NCI-H1105 treated with DMSO at 0.1 percent for 48 hours (cell line): ENCODE data around the gene BET1.

Source experiments
- DNase-seq: peaks from one replicate; lab custom pipeline; 2025; lab: John Stamatoyannopoulos, UW

The BET1 gene

GRCh38 chr7:94011714-94012353, 7.7 kb upstream of the BET1 start:
- no peak for DNase-seq

- DNase-seq = no peak
These were observed 4.4 kb upstream of the BET1 start for GRCh38 chr7:94008537-94008936.

GRCh38 chr7:94005753-94006152, 1.6 kb upstream of the BET1 start:
- DNase-seq = no peak

- DNase-seq = peak; percentile 26
These were observed 620 bp downstream of the BET1 start for GRCh38 chr7:94003446-94004023.

GRCh38 chr7:94001396-94001795, 2.8 kb downstream of the BET1 start:
- DNase-seq = no peak

GRCh38 chr7:93997868-93998267, 6.3 kb downstream of the BET1 start:
- DNase-seq = no peak

- no peak for DNase-seq
These were observed 11.6 kb downstream of the BET1 start for GRCh38 chr7:93992421-93993110.

GRCh38 chr7:93987297-93987696, 16.9 kb downstream of the BET1 start:
- DNase-seq = no peak

GRCh38 chr7:93985101-93985500, 19.1 kb downstream of the BET1 start:
- no peak for DNase-seq

- no peak for DNase-seq
These were observed 20.1 kb downstream of the BET1 start for GRCh38 chr7:93984024-93984423.

GRCh38 chr7:93981480-93981874, 22.7 kb downstream of the BET1 start:
- DNase-seq = no peak

- DNase-seq = no peak
These were observed 23.2 kb downstream of the BET1 start for GRCh38 chr7:93980744-93981479.

- DNase-seq = no peak
These were observed 26.8 kb downstream of the BET1 start for GRCh38 chr7:93977211-93977950.

- DNase-seq = no peak
These were observed 31.0 kb downstream of the BET1 start for GRCh38 chr7:93973134-93973533.

GRCh38 chr7:93972029-93972725, 32.0 kb downstream of the BET1 start:
- no peak for DNase-seq

GRCh38 chr7:93968911-93969620, 35.1 kb downstream of the BET1 start:
- DNase-seq = no peak

- no peak for DNase-seq
These were observed 39.3 kb downstream of the BET1 start for GRCh38 chr7:93964813-93965212.

- DNase-seq = no peak
These were observed 39.9 kb downstream of the BET1 start for GRCh38 chr7:93964262-93964661.

- DNase-seq = no peak
These were observed 43.2 kb downstream of the BET1 start for GRCh38 chr7:93960986-93961385.

GRCh38 chr7:93958651-93959050, 45.5 kb downstream of the BET1 start:
- no peak for DNase-seq

- DNase-seq = no peak
These were observed 45.9 kb downstream of the BET1 start for GRCh38 chr7:93958216-93958615.
